CD4-positive, alpha-beta T cell treated with Interleukin-17A for 1 hour (primary cell): ENCODE data around the gene EXOC7.

Source experiments
- DNase-seq: peaks from one replicate; pipeline ENCODE4 v3.0.0-alpha.2; 2020

Gene EXOC7

GRCh38 chr17:76034428-76035350 lies 68.9 kb downstream of the EXOC7 start:
- no peak for DNase-seq

- no peak for DNase-seq
These were observed 70.4 kb downstream of the EXOC7 start for GRCh38 chr17:76033139-76033538.

GRCh38 chr17:76032780-76033108 lies 70.8 kb downstream of the EXOC7 start:
- no peak for DNase-seq

GRCh38 chr17:76032073-76032779 lies 71.4 kb downstream of the EXOC7 start:
- DNase-seq = no peak
